Glomerular visceral epithelial cell (primary cell): ENCODE results near the gene RBP5.

Experiments used
- DNase-seq: peaks from one replicate; pipeline ENCODE4 v3.0.0-alpha.2; 2016; ENCODE audit errors: extremely low spot score

Gene RBP5

GRCh38 chr12:7145671-7146070 is 17.0 kb upstream of the RBP5 start:
- DNase-seq: no peak

DNA sequence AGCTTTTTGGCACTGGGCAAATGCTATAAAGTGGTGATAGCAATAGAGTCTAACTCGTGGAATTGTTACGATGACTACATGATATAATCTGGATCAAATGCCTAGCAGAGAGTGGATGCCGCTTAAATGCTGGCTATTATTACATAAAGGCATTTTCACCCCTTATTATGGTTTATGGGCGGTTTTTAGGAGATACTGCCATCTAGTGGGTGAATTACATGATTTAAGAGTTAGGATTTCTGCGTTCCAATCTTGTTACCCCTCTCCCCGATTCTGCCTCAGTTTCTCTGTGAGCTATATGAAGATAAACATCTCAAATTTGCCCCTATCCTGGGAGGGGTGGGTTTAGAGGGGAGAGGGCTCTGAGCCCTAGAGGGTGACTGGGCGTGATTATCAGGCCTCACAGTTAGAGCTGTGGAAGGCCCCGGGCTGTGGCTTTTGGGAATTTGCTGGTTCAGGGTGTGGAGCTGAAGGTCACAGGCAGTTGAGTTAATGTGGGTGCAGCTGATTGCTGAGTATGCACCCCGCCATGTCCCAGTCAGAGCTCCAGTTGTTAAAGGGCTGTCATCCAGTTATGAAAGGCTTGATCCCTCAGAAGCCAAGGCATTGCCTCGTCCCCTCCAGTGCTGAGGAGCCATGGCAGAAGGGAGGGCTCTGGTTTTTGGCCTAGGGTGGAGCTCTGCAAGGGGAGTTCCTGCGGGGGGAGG is 15.9 kb upstream of the RBP5 start:
- peak; percentile 11 for DNase-seq

DNA sequence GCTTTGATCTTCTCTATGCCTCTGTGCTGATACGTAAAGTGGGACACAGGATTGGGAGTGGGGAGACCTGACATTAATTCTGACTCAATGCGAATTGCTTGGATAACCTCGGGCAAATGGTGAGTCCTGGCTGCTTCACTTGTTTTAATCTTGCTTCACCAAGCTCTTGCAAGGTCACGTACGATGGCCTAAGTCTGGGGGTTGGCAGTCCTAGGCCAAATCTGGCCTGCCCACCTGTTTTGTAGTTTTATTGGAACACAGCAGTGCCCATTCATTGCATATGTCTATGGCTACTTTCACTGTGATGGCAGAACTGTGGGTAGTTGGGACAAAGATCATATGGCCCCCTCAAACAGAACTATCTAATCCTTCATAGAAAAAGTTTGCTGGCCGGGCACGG is 14.9 kb upstream of the RBP5 start:
- no peak for DNase-seq

DNA sequence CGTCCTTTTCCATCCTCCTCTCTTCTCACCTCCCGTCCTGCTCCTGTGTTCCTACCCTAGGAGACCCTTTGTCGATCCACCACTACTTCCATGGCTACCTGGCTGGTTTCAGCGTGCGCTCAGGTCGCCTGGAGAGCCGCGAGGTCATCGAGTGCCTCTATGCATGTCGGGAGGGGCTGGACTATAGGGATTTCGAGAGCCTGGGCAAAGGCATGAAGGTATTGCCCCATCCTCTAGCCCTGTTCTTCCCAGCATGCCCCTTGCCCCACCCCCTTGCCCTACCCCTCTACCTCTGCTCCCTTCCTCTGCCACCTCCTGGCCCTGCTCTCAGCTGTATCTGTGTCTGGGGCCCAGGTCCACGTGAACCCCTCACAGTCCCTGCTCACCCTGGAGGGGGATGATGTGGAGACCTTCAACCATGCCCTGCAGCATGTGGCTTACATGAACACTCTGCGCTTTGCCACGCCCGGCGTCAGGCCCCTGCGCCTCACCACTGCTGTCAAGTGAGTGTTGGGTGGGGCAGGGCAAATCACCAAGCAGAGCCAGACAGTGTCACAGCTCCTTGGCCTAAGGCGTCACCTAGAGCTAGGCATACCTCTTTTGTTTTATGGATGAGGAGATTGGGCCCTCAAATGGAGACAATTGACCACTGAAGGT is 14.2 kb upstream of the RBP5 start:
- no peak for DNase-seq

GRCh38 chr12:7142056-7142644 is 13.5 kb upstream of the RBP5 start:
- peak; percentile 37 for DNase-seq

DNA sequence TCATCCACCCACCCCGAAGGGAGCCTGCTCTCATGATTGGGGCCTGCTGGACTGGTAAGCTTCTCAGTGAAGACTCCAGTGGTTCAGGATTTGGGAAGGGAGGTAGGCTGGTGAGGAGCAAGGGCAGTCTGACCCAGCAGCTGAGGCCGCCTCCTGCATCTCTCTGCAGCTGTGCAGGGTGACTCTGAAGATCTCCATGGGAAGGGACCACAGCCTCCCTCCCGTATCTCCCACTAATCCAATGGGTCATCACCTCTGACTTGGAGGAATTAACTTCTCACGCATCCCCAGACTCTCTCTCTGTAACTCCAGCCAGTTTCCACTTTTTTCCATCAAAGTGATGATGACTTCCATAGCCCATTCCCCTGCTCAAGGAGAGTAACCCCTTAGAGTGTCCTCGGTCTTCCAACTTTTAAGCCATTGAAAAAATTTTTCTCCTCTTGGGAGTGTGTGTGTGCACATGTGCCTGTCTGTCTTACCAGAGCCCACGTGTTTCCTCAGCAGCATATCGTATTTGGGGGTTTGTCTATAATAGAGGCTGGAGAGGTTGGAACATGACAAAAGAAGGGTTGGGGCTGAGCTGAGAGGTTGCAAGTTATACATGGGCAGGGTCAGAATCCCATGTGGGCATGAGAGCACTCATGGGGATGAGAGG is 12.8 kb upstream of the RBP5 start:
- DNase-seq: no peak

DNA sequence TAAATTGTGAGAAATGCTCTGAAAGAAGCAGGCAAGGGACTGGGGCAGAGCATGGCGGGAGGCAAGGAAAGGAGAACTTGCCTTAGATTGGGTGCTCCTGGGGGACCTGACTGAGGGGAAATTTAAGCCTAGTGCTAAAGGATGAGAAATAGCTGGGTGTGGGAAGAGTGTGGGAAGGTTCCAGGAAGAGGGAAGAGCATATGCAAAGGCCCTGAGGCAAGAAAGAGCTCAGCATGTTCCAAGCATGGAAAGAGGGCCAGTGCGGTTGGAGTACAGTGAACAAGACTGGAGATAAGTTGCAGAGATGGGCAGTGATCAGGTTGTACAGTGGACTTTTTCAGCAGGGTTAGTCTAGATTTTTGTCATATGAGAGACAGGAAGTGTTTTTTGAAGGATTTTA is 10.5 kb upstream of the RBP5 start:
- no peak for DNase-seq

DNA sequence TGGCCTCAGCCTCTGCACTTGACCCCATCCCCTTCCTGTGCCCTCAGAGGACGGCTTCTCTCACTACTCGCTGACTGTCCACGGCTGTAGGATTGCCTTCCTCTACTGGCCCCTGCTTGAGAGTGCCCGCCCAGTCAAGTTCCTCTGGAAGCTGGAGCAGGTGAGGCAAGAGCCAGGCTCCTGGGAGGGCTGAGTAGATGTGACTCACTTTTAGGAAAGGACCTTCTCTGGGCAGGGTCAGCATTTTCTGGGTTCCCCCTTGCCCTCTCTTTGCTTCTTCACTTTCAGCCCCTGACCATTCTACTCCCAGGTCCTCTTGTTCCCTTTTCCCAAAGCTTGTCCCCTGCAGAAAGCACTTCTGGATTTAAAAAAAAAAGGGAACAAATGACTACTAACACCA is 9.2 kb upstream of the RBP5 start:
- no peak for DNase-seq

DNA sequence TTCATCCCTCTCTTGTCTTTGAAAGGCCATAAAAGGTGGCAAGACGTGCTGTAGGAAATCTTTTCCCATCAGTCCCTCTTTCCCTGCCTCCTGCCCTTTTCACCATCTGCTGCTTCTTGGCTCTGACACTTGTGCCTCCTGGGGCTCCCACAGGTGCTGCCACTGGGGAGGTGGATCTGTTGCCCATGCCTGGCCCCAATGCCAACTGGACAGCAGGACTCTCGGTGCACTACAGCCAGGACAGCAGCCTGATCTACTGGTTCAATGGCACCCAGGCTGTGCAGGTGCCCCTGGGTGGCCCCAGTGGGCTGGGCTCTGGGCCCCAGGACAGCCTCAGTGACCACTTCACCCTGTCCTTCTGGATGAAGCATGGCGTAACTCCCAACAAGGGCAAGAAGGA is 8.0 kb upstream of the RBP5 start:
- DNase-seq: no peak

GRCh38 chr12:7136071-7136470 is 7.4 kb upstream of the RBP5 start:
- no peak for DNase-seq

DNA sequence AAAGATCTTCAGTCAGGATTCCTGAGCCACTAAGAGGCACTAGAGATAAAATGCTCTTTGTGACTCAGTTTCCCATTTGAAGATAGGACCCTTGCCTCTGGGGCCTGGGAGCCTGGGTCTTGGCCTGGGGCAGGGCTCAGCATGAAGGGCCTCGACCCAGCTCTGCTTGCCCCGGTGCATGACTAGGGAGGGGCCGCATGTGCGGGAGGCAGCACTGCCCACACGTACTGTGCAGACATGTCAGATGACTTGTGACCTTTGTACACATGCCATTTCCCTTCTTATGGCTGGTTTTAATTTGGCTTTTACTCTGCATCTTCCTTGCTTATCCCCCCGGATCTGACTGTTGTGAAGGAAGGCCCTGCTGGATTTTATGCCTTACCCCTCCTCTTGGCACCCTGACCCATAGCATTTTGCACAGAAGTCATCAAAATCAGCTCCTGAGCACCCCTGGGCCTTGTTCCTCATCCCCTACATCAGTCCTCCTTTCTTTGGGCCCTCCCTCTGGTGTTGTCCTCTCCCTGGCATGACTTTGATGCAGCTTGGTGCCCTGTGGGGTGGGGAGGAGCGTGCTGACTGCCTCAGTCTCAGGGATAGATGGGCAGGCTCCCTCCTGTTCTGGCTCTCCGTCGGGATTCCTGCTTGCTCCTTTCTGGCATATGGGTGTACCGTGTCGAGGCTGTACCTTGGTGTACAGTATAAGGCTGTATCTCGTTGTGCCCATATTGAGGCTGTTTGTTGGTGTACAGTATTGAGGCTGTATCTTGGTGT is 5.9 kb upstream of the RBP5 start:
- no peak for DNase-seq

GRCh38 chr12:7131502-7131866 is 2.8 kb upstream of the RBP5 start:
- DNase-seq: no peak

- peak; percentile 59 for DNase-seq
Observed at GRCh38 chr12:7130701-7131501, 2.2 kb upstream of the RBP5 start.

DNA sequence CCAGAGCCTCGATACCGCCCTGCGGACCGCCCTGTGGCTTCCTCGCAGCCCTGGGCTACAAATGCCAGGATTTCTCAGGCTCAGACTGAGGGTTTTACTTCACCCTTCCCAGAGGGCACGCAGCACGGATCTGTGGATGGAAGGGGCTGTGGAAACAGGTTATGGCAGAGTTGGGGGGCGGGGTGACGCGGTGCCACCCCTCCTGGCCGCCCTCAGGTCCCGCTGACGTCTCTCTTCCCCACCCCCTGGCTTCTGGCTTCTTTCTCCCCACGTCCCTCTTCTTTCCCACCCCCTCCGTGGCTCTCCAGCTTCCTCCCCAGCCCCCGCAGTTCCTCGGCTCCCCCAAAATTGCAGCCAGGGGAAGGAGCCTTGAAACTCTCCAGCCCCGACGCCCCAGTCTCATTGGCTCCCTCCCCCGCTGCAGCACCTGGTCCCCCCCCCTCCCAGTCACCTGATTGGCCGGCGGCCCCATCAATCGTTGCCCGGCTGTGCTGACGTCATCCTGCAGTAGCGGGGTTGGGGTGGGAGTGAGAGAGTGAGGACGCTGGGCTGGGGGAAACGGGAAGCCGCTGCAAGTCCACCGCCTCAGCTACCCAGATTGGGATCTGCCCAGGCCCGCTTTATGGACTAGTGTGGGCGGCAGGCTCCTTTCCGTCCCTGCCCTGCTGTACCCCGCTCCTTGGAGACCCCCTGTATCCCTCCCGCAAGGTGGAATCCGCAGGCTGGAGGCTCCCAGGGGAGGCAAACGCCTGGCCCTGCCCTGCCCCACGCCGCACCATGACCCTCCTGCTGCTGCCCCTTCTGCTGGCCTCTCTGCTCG is 1.4 kb upstream of the RBP5 start, which contains the start of gene CLSTN3:
Gene CLSTN3, plus strand, starts transcription at position 500 of the 820 bp plus-strand sequence. Its CDS starts 278 bp downstream, at position 778.
- DNase-seq: peak; percentile 80

DNA sequence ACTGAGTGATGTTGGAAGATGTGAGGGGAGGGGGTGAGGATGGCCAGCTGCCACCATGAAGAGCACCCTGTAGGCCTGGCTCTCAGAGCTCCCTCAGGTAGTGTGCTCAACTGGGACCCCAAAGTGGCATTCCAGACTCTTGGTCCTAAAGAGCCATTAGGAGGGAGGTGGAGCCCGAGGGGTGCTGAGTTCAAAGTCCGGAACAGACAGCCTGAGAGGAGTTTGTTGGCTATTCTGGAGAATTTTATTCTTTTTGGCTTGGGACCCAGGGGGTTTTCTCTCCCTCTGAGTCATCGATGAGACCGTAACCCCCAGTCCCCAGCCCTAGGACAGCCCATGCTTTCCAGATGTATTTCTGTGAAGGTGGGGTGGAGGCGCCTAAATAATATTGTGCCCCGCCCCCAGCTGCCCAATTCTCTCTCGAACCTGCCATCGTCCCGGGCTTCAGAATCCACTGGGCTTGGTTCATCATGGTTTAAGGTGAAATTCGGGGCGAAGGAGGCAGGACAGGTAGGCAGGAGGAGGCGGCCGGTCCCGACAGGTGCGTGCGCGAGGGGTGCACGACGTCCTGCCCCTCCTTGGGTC is 690 bp upstream of the RBP5 start:
- no peak for DNase-seq

DNA sequence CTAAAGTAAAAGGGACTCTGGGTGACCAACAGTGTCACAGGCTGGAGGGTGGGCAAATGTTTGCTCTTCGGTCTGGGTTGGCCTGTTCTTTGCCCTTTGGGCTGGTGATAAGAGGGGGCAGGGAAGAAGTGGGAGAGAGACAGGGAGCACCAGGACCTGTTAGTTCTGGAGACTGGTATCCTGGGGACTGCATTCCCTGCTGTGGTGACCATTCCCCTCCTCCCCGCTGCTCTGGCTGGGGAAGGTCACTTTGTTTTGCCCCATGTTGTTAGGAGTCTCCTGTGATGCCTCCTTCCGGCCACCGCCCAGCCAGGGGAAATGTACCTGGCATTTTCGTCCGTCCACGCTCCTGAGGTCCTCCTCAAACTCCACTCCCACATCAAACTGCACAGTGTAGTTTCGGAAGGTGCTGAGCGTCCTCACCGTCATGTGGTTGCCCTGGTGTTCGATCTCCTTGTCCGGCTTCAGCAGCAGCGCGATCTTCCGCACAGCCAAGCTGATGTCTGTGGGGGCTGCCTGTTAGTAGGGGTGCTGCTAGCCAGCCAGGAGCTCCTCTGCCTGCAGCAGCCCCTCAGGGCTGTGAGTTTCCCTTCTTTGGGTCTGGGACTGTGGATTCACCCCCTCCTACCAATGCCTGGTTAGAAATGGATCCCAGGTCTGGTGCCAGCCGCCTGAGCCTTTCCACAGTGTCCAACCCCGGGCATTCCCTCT is 618 bp downstream of the RBP5 start:
- no peak for DNase-seq

- no peak for DNase-seq
Observed at GRCh38 chr12:7125632-7126227, 3.0 kb downstream of the RBP5 start.

- DNase-seq: no peak
Observed at GRCh38 chr12:7123806-7124522, 4.7 kb downstream of the RBP5 start.
